A673 (cell line): Measurements from ENCODE around the gene COL5A3. TPM values are rescaled to one million over a fixed set of nuclear protein-coding genes. Genes with fewer than 3 reads are reported as not detected.

Experiments used
- BruUV-seq: library from RNA; stranded (reverse); fragments of 400-500 nt; replicated peaks from 2 replicates; lab custom pipeline; 2021; lab: Mats Ljungman, UMichigan
- CTCF ChIA-PET: fragments of 300-600 bp; sonication (Branson Sonifier 250); formaldehyde crosslinking; loops from one replicate; lab custom pipeline; 2022; ENCODE audit warnings: antibody characterized with exemption; lab: Charles Lee
- POLR2A ChIA-PET: fragments of 300-600 bp; sonication (Branson Sonifier 250); formaldehyde crosslinking; loops from one replicate; lab custom pipeline; 2022; ENCODE audit warnings: antibody characterized with exemption; ENCODE audit not compliant: low non-redundant PET; lab: Charles Lee
- DNase-seq: peaks from one replicate; pipeline ENCODE4 v3.0.0-alpha.2; 2015; ENCODE audit warnings: low spot score
- H3K27ac ChIP-seq: fragments of 200-600 bp; sonication (generic); 2 replicates; pipeline ENCODE4 v1.5.1; 2016; ENCODE audit warnings: mixed run types, low read depth, mild to moderate bottlenecking, mixed read lengths, antibody characterized with exemption, low read length; ENCODE audit not compliant: poor library complexity, severe bottlenecking
- H3K27me3 ChIP-seq: fragments of 200-600 bp; sonication (generic); replicated peaks from 2 replicates; pipeline ENCODE4 v1.6.1; 2017; ENCODE audit warnings: mixed run types, low read depth, mild to moderate bottlenecking, mixed read lengths, antibody characterized with exemption, low read length; ENCODE audit not compliant: insufficient read depth, poor library complexity
- H3K36me3 ChIP-seq: fragments of 200-600 bp; sonication (generic); 2 replicates; pipeline ENCODE4 v1.6.1; 2016; ENCODE audit warnings: mixed run types, mild to moderate bottlenecking, mixed read lengths, antibody characterized with exemption, low read length; ENCODE audit not compliant: insufficient read depth, poor library complexity, severe bottlenecking
- H3K4me1 ChIP-seq: fragments of 200-600 bp; sonication (generic); 2 replicates; pipeline ENCODE4 v1.6.1; 2017; ENCODE audit warnings: mixed run types, mild to moderate bottlenecking, mixed read lengths, antibody characterized with exemption, low read length; ENCODE audit not compliant: insufficient read depth, poor library complexity, severe bottlenecking
- H3K4me3 ChIP-seq: fragments of 200-600 bp; sonication (generic); 2 replicates; pipeline ENCODE4 v1.5.1; 2016; ENCODE audit warnings: low read depth, mixed run types, mild to moderate bottlenecking, mixed read lengths, low read length; ENCODE audit not compliant: poor library complexity, severe bottlenecking
- H3K9me3 ChIP-seq: fragments of 200-600 bp; sonication (generic); 2 replicates; pipeline ENCODE4 v1.6.1; 2016; ENCODE audit warnings: mixed run types, low read depth, mild to moderate bottlenecking, mixed read lengths, antibody characterized with exemption, low read length; ENCODE audit not compliant: poor library complexity, severe bottlenecking
- CTCF ChIP-seq: fragments of 300-800, 200-600 bp; sonication (generic); conservative IDR thresholded peaks from 2 replicates; pipeline ENCODE4 v1.5.1; 2017; ENCODE audit warnings: low read depth, mild to moderate bottlenecking, antibody characterized with exemption, low read length, moderate library complexity, mixed read lengths
- EZH2 ChIP-seq: fragments of 200-600 bp; sonication (generic); IDR thresholded peaks from 2 replicates; pipeline ENCODE4 v1.6.1; 2017; ENCODE audit warnings: borderline replicate concordance, low read depth, mild to moderate bottlenecking, mixed read lengths, antibody characterized with exemption, low read length; ENCODE audit not compliant: poor library complexity, severe bottlenecking
- intact Hi-C: fragments of 100-400 bp; cut with micrococcal nuclease; formaldehyde crosslinking; loops from one replicate; pipeline ENCODE4 v1.10.0; 2022; ENCODE audit not compliant: unreplicated experiment
- total RNA-seq: library from RNA; stranded (reverse); gene quantifications from 2 replicates; pipeline ENCODE4 v1.2.3, GENCODE V29; 2021

COL5A3 gene
- total RNA-seq, 1 experiment from 2014 or later: 6.8 TPM

GRCh38 chr19:9972103-9972502, 38.2 kb downstream of the COL5A3 start:
- POLR2A ChIA-PET: no interaction called here
- CTCF ChIA-PET: no interaction called here
- Histone ChIP-seq H3K4me1 (no peaks in the 10 kb centered on the region), H3K36me3 (no peaks in the 10 kb centered on the region), H3K9me3 (no peaks in the 10 kb centered on the region), H3K27me3 (no peaks in the 10 kb centered on the region), H3K27ac (no peak overlapping the region), H3K4me3 (no peak overlapping the region)
- TF ChIP-seq EZH2 (no peak), CTCF (no peak)
- intact Hi-C loops: no loop called here
- no TSS peak for BruUV-seq
- DNase-seq: no peak

GRCh38 chr19:9971166-9971897, 39.0 kb downstream of the COL5A3 start:
- no TSS peak for BruUV-seq
- DNase-seq: no peak
- no peaks in the 10 kb centered on the region for H3K27me3 ChIP-seq
- no peaks in the 10 kb centered on the region for H3K9me3 ChIP-seq
- H3K4me3 ChIP-seq: no peak overlapping the region
- H3K27ac ChIP-seq: no peak overlapping the region
- ChIA-PET CTCF (no interaction called here), POLR2A (no interaction called here)
- intact Hi-C loops: no loop called here
- no peaks in the 10 kb centered on the region for H3K36me3 ChIP-seq
- TF ChIP-seq EZH2 (no peak), CTCF (no peak)
- no peaks in the 10 kb centered on the region for H3K4me1 ChIP-seq

- no TSS peak for BruUV-seq
- Histone ChIP-seq H3K4me1 (no peaks in the 10 kb centered on the region), H3K36me3 (no peaks in the 10 kb centered on the region), H3K9me3 (no peaks in the 10 kb centered on the region), H3K27ac (no peak overlapping the region), H3K4me3 (no peak overlapping the region), H3K27me3 (no peaks in the 10 kb centered on the region)
- intact Hi-C loops: no loop called here
- DNase-seq: no peak
- TF ChIP-seq EZH2 (no peak), CTCF (no peak)
- CTCF ChIA-PET: no interaction called here
- POLR2A ChIA-PET: no interaction called here
Measured at GRCh38 chr19:9970481-9970880, 39.8 kb downstream of the COL5A3 start.
